Peyer's patch (tissue), 4 donors: ENCODE measurements around the gene LRP6.

Experiments used
- POLR2A ChIP-seq, 2 donors: fragments of 450-650 bp; IDR thresholded peaks; one replicate each; pipeline ENCODE4 v1.5.1; 2017; ENCODE audit warnings: antibody characterized with exemption in 2 of 2, mild to moderate bottlenecking in 2 of 2, moderate library complexity in 2 of 2
- TF ChIP-seq, protein P1 (sequence below), 6 experiments: fragments of 450-650 bp in 4 of 6; fragments of 200-600 bp in 2 of 6; sonication (generic) in 1 of 6; IDR thresholded peaks; one replicate each; pipeline ENCODE4 v1.5.1; 2017 to 2019; ENCODE audit warnings: antibody characterized with exemption in 6 of 6, mild to moderate bottlenecking in 3 of 6, moderate library complexity in 1 of 6

DNA sequence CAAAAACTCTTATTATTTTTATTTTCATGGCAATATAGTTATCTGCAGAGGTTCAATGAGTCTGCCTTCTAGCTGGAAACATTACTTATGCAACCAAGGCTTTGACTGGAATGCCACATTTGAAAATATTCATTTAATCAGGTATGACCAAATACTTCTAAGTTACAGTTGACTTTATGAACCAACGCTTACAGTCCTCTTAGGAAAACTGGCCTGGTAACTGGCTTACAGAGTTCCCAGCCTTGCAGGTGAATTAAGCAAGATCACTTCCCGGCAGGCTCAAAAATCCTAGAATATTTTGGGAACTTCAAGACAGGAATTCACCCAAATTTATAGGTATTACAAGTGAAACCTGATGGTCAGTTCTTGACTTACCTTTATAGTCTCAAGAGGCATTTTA, 12.3 kb downstream of the LRP6 start:
- TF ChIP-seq, protein P1, sequence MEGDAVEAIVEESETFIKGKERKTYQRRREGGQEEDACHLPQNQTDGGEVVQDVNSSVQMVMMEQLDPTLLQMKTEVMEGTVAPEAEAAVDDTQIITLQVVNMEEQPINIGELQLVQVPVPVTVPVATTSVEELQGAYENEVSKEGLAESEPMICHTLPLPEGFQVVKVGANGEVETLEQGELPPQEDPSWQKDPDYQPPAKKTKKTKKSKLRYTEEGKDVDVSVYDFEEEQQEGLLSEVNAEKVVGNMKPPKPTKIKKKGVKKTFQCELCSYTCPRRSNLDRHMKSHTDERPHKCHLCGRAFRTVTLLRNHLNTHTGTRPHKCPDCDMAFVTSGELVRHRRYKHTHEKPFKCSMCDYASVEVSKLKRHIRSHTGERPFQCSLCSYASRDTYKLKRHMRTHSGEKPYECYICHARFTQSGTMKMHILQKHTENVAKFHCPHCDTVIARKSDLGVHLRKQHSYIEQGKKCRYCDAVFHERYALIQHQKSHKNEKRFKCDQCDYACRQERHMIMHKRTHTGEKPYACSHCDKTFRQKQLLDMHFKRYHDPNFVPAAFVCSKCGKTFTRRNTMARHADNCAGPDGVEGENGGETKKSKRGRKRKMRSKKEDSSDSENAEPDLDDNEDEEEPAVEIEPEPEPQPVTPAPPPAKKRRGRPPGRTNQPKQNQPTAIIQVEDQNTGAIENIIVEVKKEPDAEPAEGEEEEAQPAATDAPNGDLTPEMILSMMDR (IDR thresholded peaks at IDR 0.05), result no peak
- no peak for TF ChIP-seq POLR2A (IDR thresholded peaks at IDR 0.05)
